Bronchial epithelial cell (primary cell): ENCODE data around the gene C14orf180. TPM values are rescaled to one million over a fixed set of nuclear protein-coding genes. Genes with fewer than 3 reads are reported as not detected.

Experiments
- DNase-seq: peaks from one replicate; pipeline ENCODE4 v3.0.0-alpha.2; 2010; ENCODE audit warnings: low read depth
- FAIRE-seq: peaks from 2 replicates; lab custom pipeline; 2011; peaks lifted over from hg19 to GRCh38; lab: Jason Lieb, UNC
- H3K27me3 ChIP-seq: 2 replicates; pipeline ENCODE4 v1.5.1; 2011; ENCODE audit warnings: low read length; ENCODE audit not compliant: control insufficient read depth, insufficient read depth
- H3K36me3 ChIP-seq: 2 replicates; pipeline ENCODE4 v1.5.1; 2011; ENCODE audit warnings: low read length; ENCODE audit not compliant: control insufficient read depth, insufficient read depth
- H3K4me3 ChIP-seq: 2 replicates; pipeline ENCODE4 v1.5.1; 2011; ENCODE audit warnings: mild to moderate bottlenecking, low read depth, low read length, control low read depth
- total RNA-seq: library from RNA; depleted of rRNA; stranded (reverse); fragments of >200 nt; gene quantifications from 2 replicates; pipeline ENCODE4 v1.2.1, GENCODE V29; 2014
- TF ChIP-seq, protein P1 (sequence below): IDR thresholded peaks from 2 replicates; pipeline ENCODE4 v1.5.1; 2011; ENCODE audit warnings: mild to moderate bottlenecking, moderate library complexity, low read length, control low read depth, inconsistent platforms; ENCODE audit not compliant: insufficient read depth, severe bottlenecking

C14orf180 gene
- total RNA-seq, 1 donor from 2014 or later = not detected

DNA sequence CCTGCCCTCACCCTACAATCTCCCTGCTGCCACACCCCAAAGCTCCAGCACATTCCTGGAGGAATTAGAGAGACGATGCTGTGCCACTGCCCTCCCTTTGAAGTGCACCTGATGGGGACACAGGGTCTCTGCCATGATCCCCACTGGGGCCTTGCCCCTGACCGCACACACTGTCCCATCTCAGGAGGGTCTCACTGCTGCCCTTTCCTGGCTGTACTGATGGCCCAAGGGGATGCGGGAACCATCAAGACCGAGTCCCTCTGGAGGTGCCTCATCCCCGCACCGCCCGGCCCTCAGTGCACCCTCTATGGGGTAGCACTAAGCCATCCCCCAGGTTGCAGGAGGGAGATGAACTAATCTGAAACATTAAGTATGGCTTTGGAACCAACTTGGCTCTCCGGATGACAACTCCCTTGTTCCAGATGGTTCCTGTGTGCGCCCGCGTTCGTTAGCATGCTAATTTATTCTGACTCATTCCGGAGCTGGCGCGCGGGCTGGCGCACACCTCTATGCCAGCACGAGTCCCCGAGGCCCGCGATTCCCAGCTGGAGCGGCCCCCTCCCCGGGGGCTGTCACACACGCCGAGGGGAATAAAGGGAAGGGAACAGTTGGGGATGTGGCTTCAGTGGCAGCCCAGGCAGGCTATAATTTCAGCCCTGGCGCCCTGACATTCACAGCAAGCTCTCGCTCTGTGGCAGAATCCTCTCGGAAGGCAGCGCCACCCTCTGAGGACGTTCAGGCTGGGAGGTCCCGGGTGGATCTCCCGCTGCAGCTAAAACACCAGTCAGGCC lies 34.2 kb upstream of the C14orf180 start:
- no peak overlapping the region for H3K4me3 ChIP-seq
- FAIRE-seq (no peak), DNase-seq (no peak)
- TF ChIP-seq, protein P1, sequence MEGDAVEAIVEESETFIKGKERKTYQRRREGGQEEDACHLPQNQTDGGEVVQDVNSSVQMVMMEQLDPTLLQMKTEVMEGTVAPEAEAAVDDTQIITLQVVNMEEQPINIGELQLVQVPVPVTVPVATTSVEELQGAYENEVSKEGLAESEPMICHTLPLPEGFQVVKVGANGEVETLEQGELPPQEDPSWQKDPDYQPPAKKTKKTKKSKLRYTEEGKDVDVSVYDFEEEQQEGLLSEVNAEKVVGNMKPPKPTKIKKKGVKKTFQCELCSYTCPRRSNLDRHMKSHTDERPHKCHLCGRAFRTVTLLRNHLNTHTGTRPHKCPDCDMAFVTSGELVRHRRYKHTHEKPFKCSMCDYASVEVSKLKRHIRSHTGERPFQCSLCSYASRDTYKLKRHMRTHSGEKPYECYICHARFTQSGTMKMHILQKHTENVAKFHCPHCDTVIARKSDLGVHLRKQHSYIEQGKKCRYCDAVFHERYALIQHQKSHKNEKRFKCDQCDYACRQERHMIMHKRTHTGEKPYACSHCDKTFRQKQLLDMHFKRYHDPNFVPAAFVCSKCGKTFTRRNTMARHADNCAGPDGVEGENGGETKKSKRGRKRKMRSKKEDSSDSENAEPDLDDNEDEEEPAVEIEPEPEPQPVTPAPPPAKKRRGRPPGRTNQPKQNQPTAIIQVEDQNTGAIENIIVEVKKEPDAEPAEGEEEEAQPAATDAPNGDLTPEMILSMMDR = no peak
- H3K36me3 ChIP-seq = no peaks in the 10 kb centered on the region
- H3K27me3 ChIP-seq = no peaks in the 10 kb centered on the region

DNA sequence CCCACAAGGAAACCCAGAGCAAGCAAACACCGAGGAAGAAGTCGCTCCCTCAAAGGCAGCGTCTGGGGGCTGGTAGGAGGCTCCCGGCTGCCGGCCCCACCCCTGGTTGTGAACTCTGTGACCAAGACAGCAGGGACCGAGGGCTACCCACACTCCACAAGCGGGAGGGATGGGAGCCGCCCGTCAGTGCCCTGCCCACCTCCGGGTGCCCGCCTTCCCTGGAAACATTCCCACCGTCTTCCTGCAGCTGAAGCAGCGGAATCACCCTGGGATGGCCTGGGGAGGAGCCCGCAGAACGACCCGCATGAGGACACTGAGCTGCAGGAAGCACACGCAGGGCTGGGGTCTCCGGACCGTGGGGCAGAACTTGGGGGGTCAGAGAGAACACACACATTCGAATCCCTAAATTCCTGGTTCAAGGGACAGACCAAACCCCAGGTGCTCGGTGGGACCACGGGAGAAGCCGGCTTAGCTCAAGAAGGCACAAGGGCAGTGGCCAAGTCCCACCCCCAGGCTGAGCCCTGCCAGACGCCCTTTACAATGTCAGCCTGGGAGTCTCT lies 33.5 kb upstream of the C14orf180 start:
- DNase-seq (no peak), FAIRE-seq (no peak)
- Histone ChIP-seq H3K36me3 (no peaks in the 10 kb centered on the region), H3K27me3 (no peaks in the 10 kb centered on the region), H3K4me3 (no peak overlapping the region)
- TF ChIP-seq, protein P1 = no peak

DNA sequence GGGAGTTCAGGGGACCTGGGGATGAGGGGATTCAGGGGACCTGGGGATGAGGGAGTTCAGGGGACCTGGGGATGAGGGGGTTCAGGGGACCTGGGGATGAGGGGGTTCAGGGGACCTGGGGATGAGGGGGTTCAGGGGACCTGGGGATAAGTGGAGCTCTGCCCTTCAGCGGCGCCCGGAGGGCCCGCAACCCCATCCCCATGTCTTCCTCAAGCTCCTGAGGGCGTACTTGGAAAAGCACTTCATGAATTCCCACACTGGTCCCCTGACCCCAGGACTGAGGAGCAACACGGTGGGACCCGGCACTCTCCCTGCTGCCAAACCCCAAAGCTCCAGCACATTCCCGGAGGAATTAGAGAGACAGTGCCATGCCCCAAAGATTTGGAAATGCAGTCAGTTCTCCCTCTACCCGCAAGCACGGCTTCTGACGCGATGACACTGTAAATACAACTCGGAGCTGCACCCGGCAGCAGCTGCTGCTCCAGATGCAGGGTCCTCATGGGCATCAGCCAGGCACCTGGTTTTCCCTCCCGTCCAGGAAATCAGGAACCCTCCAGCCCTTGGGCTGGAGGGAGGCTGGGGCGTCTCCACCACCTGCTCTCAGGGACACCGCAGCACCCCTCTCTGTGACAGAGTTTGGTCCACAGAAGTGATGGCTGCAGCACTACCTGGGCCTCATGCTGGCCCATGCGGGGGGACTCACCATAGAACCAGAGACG lies 32.8 kb upstream of the C14orf180 start:
- TF ChIP-seq, protein P1 = no peak
- DNase-seq (no peak), FAIRE-seq (no peak)
- H3K27me3 ChIP-seq = no peaks in the 10 kb centered on the region
- H3K36me3 ChIP-seq = no peaks in the 10 kb centered on the region
- H3K4me3 ChIP-seq = no peak overlapping the region

DNA sequence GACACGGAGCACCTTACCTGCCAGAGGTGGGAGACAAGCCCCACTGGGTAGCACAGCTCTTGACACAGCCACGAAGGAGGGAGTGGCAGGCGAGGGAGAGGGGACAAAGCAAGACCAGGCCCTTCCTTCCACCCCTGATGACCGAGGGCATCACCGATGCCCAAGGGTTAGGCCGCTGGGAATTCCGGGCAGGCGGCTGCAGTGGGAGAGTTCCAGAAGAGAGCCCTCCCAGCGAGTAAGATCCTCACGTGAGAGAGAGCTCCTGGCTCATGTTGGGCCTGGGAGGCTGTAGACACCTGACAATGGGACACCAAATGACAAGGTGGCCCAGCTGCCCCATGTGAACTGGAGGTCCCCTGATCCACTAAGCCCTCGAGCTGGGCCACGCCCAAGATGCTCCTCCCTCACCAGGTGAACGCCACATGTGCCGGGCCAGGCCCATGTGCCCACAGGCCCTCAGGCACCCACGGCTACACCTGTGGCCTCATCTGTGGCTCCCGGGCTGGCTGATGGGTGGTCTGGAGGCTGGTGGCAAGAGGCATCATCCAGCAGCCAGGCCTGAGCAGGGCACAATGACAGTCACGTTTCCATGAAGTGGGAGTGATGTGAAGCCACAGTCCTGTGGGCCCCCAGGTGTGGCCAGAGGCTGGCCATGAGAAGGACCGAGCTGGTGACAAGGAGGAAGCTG lies 32.1 kb upstream of the C14orf180 start:
- Histone ChIP-seq H3K36me3 (no peaks in the 10 kb centered on the region), H3K4me3 (no peak overlapping the region), H3K27me3 (no peaks in the 10 kb centered on the region)
- DNase-seq (no peak), FAIRE-seq (no peak)
- TF ChIP-seq, protein P1 = no peak

DNA sequence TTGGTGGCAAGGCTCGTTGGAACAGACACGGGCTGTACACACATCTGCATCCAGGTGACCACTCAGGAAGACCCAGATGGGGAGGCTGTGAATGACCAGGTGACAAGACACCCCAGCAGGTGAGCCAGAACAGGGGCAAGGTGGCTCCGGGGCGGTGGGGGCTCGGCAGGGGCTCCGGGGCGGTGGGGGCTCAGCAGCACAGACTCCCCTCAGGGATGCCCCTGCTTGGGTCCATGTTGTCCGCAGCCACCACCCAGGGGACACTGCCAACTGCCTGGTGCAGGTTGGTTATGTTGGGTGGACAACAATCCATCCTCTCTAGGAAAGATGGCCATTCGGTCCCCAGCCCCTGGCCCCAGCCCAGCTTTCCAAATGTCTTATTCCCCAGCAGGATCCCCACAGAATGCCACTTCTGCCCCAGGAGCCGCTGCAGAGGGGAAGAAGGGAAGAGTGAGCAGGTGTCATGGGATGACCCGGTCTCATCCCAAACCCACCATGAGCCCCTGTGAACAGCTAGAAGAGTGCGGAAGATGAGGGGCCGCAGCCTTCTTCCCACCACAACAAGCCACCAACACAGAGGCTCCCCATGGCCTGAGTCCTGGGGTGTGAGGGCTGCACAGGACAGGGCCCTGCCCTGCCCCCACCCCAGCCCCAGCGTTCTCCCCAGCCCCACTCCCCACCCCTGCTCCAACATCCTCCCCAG lies 31.4 kb upstream of the C14orf180 start:
- DNase-seq = no peak
- no peak for FAIRE-seq
- TF ChIP-seq, protein P1 = no peak
- Histone ChIP-seq H3K4me3 (no peak overlapping the region), H3K27me3 (no peaks in the 10 kb centered on the region), H3K36me3 (no peaks in the 10 kb centered on the region)
